ENCODE results near the gene MYH6.
"Not testable (repeated sequence)": the region's sequence is repeated elsewhere in the genome, so short reads cannot be mapped to it uniquely, and the experiment has no call there.

MYH6 gene

DNA sequence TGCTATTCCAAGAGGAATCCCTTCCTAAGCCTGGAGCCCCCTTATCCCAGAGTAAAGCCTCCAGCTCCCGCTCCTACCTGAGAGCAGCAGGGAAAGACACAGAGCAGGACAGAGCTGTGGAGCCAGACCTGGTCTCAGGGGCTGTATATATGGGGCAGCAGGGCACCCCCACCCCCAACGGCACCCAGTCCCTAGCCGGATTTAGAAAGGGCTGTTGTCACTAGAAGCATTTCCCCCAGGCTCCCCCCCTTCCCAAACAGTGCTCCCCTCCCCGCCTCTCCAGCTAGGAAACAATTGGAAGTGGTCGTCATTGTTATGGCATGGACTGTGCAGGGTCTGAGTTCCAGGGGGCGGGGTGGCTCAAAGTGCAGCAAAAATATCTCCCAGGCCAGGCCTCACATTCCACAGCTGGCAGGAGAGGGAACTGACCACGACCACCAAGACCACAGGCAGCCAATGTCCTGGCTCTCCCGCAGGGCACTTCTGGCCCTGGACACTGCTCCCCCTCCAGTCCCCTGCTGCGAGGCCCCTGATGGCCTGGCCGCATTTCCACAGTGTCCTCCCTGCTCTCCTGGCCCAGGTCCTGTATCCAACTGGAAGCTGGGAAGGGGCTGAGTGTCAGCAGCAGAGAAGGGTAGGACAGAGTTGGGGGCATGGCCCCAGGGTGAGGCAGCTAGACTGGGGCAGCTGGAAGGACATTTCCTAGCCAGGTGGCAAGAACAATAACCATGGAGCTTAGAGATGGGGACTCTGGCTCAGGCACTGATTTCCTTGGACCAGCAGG lies 27.7 kb upstream of the MYH6 start, which contains the start of gene MYH7:
Gene MYH7 (minus strand): TSS at position 118 of the 784 bp plus-strand sequence. CDS start 1,928 bp downstream, outside the sequence.
- no peak for DNase-seq (ENCODE audit: low spot score)

DNA sequence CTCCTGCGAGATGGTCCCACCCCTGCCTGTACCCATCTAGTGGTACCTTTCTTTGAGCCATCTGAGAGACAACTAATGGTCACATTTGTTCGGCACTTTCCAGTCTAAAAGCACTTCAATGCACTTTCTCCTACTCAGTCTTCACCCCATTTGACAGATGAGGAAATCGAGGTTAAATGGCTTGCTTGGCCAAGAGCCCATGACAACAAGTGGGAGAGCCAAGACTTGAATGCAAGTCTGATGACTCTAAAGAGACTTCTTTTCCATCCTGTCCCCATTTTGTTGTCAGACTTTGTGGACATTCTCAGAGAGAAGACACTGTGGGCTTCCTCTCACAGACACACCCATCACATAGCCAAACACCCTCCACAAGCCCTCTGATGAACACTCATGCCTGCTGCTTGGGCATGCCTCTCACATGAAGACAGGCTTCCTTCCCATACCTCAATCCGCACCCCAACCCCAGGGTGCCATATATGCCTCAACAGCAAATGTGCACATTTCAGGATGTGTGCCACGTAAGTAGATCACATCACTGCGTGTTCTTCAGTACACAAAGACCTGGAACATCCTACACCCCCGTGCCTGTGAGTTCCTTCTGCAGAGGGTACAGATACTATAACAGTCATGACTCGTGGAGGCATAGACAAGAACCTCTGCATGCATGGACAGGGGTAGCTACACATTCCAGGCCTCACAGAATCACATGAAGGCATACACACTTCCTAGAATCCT lies 26.6 kb upstream of the MYH6 start:
- DNase-seq (ENCODE audit: low spot score), result no peak

DNA sequence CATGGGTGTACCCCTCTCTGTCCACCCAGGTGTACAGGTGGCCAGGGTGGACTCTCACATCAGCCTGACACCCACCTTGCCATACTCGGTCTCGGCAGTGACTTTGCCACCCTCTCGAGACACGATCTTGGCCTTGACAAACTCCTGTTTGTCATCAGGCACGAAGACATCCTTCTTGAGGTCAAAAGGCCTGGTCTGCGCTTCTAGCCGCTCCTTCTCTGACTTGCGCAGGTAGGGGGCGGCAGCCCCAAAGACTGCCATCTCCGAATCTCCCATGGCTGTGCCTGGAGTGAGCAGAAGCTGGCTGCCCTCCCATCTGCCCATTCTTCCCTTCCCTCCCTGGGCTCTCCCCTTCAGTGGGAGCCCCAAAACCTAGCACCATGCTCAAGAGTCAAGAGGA lies 25.4 kb upstream of the MYH6 start:
- DNase-seq (ENCODE audit: low spot score), result no peak

DNA sequence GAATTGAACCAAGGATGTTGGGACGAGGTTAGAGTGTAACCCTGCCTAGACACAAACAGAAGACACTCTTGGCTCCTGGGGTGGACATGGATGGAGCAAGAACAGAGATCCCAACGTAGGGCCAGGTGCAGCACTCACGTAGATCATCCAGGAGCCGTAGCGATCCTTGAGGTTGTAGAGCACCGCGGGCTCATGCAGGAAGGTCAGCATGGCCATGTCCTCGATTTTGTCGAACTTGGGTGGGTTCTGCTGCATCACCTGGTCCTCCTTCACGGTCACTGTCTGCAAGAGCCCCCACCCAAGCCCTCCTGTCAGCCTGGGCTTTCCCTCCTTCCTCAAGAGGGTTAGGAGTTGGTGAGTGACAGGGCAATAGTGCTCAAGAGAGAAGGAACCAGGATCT lies 24.9 kb upstream of the MYH6 start:
- no peak for DNase-seq (ENCODE audit: low spot score)

DNA sequence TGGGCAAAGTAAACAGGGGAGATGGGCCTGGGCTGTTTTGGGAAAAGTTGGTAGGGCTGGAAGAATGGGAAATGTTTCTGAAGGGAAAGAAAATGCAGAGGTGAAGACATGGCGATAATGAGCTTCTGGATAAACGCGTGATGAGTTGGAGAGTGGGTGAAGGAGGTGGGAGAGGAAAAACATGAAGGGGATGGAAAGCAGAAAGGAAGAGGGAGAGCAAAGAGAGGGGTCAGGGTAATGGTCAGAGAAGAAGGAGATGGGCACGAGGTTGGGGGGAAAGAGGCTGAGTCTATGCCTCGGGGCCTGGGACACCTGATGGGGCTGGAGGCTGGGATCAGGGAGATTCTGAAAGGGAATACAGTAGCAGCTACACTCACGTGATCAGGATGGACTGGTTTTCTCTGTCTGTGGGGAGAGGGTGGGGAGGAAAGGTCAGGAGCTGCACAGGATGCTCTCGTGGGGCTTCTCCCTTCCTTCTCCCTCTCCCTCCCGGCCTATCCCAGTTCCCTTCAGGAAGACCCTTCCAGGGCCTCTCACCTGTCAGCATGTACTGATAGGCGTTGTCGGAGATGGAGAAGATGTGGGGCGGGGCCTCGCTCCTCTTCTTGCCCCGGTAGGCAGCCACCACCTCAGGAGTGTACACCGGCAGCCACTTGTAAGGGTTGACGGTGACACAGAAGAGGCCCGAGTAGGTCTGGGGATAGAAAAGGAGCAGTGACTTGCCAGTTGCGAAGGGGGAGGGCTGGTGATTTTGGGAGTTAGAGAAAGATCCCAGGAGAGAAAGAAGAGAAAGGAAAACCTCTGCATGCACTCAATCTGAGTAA lies 24.2 kb upstream of the MYH6 start:
- no peak for DNase-seq (ENCODE audit: low spot score)

DNA sequence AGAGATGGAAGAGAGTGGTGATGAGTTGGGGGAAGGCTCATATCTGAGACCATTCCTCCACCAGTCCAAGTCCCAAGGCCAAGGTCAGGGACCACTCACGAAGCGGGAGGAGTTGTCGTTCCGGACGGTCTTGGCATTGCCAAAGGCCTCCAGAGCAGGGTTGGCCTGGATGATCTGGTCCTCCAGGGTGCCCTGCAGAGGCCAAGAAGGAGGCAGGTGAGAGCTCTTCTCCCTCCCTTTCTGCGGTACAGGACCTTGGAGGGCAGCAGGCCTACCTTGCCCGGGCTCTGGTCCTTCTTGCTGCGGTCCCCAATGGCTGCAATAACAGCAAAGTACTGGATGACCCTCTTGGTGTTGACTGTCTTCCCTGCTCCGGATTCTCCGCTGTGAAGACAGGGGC lies 23.4 kb upstream of the MYH6 start:
- DNase-seq (ENCODE audit: low spot score), result no peak

DNA sequence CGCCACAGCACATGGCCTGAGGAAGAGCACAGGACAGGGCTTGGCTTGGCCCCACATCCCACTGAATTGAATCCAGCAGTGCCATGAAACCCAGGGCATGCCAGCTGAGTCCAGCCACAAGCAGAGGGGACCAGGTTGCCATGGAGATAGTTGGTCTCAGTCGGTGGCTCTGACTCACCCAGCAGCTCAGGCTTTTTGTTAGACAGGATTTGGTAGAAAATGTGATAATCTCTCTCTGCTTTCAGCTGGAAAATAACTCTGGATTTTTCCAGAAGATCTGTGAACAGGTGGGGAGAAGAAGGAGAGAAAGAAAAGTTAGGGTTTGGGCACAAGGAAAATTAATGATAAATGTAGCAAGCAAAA lies 22.6 kb upstream of the MYH6 start:
- no peak for DNase-seq (ENCODE audit: low spot score)

DNA sequence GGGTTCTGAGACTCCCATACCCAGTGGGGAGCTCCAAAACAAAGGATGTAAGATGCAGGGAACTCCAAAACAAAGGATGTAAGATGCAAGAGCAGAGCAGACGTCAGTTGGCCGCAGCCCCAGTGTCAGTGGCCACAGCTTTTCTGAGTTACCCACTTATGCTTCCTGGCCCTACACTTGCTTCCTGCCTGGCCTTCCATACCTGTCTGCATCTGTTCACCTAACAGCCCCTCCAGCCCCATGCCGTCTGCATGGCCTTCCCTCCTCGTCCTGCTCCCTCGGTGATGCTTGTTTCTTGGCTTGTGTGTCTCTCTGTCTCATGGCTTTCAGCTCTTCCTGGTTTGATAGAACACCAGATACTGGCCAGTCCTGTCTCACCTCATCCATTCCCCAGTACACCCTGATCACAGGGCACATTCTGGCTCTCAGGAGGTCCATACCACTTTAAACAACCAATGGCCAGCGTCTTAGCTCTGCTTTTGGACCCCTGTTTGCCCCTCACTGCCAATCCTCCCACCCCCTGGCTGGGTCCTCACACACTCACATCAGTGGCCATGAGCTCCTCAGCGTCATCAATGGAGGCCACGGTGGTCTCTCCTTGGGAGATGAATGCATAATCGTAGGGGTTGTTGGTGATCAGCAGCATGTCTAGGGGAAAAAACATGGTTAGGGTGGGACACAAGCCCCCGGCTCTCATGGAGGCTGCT lies 22.1 kb upstream of the MYH6 start:
- DNase-seq (ENCODE audit: low spot score), result no peak

DNA sequence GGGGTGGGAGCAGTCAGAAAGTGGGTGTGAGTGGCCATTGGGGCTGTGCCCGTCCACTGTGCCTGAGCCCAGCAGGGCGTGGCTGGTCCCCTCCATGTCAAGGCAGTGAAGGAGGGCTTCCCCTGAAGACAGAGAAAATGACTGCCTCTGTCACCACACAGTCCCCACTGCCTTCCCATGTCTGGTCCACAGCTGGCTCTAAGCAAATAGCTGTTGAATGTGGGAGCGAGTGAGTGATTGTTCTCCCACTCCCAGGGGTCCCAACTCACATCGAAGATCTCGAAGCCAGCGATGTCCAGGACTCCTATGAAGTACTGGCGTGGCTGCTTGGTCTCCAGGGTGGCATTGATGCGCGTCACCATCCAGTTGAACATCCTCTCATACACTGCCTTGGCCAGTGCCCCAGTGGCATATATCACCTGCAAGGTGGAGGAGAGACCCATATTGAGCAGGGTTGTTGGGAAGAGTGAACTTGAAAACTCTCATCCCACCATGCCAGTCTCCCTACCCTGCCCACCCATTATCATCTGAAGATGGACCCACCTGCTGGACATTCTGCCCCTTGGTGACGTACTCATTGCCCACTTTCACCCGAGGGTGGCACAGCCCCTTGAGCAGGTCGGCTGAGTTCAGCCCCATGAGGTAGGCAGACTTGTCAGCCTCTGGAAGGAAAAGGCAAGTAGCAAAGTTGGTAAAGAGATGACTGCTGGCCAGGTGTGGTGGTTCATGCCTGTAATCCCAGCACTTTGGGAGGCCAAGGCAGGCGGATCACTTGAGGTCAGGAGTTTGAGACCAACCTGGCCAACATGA lies 20.8 kb upstream of the MYH6 start:
- no peak for DNase-seq (ENCODE audit: low spot score)

DNA sequence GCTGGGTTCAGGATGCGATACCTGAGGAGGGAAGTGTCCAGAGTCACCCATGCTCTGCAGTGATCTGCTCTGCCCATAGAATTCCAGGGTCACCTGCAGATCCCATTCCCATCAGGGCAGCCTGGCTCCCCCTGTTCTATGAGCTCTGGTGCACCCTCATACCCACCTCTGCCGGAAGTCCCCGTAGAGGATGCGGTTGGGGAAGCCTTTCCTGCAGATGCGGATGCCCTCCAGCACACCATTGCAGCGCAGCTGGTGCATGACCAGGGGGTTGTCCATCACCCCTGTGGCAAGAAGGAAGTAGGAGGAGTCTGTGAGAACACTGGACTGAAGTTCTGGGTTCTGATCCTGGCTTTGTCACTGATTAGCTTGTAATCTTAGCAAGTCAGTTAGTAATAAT lies 17.7 kb upstream of the MYH6 start:
- not testable (repeated sequence) for DNase-seq (ENCODE audit: low spot score)

DNA sequence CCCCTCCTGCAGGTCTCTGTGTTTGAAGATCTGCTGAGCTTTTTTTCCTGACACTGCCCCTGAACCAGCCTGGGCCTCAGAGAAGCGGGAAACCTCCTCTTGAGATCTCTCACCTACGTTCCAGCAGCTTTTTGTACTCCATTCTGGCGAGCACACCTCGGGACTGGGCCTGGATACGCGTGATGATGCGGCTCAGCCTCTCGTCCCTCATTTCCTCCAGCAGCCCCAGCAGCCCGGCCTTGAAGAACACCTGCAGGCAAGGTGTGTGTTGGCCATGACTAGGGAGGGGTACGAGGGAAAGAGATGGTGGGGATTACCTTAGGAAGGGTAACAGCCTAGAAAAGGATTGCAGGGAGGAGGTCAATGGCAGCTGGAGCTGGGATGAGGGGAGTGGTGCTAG lies 17.1 kb upstream of the MYH6 start:
- DNase-seq (ENCODE audit: low spot score), result no peak

DNA sequence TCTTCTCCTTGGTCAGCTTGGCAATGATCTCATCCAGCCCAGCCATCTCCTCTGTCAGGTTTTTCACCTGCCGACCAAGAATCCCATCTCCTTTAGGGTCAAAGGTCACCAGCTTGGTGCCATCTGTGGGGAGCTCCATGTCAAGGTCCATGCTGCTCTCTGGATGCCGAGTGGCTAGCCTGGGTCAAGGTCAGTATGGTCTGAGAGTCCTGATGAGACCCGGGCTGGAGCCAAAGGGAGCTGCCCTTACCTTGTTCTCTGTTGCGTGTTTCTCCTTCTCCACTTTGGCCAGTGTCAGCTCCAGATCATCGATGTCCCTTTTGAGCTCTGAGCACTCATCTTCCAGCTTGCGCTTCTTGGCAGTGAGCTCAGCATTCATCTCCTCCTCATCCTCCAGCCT lies 15.6 kb upstream of the MYH6 start:
- DNase-seq (ENCODE audit: low spot score), result no peak

DNA sequence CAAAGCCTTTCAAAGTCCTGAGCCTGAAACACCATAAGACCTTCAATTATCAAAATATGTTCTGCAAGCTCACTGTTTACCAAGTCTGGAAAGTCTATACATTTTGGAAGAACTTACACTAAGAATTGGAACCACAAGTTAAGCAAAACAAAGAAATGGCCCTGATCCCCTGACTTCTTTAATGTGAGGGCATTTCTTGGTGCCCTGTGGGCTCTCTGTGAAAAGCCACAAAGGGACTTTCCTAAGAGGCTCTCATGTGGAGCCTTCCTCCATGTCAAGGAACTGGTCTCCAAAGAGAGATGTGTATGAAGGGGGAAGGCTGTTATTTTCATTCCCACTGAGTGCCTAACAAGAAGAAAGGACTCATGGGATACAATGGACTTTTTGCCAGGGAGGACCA lies 13.5 kb upstream of the MYH6 start:
- DNase-seq (ENCODE audit: low spot score), result no peak

DNA sequence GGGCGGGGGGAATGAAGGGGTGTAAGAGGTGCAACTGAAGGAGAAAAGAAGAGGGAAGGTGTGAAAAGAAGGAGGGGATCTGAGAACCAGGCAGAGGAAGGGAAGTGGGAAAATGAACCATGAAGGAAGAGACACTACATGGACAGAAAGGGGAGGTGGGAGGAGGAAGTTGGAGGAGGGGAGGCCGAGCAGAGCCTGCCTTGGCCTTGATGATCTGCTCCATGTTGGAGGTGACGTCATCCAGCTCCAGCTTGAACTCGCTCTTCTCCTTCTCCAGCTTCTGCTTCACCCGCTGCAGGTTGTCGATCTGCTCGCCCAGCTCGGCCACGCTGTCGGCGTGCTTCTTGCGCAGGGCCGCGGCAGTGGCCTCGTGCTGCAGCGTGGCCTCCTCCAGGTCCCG lies 11.6 kb upstream of the MYH6 start:
- not testable (repeated sequence) for DNase-seq (ENCODE audit: low spot score)

DNA sequence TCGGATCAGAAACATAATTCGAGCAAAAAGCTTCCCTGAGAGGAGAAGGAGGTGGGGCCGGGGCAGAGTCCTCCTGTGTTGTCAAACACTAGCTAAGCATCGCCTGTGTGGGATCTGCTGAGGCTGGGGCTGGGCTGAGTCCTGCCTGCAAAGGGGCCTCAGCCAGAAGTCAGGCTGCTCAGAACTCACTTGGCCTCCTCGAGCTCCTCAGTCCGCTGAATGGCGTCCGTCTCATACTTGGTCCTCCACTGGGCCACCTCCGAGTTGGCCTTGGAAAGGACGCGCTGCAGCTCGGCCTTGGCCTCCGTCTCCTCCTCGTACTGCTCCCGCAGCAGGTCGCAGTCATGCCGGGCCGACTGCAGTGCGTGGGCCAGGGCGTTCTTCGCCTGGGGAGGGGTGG lies 9.9 kb upstream of the MYH6 start:
- no peak for DNase-seq (ENCODE audit: low spot score)

DNA sequence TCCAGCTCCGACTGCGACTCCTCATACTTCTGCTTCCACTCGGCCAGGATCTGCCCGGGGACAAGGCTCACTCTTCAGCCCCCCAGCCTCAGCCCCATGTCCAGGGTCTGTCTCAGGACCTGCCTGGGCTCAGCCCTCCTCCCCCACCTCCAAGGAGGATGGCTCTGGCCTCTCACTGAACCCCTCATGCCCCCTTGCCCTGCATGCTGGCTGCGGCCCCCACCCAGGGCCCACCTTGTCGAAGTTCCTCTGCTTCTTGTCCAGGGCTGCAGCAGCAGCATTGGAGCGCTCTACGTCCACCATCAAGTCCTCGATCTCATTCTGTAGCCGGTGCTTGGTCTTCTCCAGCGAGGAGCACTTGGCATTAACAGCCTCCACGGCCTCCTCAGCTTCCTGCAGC lies 9.2 kb upstream of the MYH6 start:
- DNase-seq (ENCODE audit: low spot score), result not testable (repeated sequence)

DNA sequence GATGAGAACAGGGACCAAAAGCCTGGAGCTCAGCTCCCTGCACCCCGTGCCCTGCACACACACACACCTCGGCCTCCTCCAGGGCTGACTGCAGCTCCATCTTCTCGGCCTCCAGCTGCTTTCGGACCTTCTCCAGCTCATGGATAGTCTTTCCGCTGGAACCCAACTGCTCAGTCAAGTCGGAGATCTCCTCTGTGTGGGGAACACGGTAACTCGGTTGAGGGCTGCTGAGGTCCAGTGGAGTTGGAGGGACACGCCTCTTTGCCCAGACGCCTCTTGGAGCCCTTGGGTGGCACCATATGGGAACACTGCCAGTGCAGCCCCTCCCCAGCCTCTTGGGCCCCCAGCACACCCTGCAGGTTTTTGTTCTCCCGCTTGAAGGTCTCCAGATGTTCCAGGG lies 8.7 kb upstream of the MYH6 start:
- no peak for DNase-seq (ENCODE audit: low spot score)

DNA sequence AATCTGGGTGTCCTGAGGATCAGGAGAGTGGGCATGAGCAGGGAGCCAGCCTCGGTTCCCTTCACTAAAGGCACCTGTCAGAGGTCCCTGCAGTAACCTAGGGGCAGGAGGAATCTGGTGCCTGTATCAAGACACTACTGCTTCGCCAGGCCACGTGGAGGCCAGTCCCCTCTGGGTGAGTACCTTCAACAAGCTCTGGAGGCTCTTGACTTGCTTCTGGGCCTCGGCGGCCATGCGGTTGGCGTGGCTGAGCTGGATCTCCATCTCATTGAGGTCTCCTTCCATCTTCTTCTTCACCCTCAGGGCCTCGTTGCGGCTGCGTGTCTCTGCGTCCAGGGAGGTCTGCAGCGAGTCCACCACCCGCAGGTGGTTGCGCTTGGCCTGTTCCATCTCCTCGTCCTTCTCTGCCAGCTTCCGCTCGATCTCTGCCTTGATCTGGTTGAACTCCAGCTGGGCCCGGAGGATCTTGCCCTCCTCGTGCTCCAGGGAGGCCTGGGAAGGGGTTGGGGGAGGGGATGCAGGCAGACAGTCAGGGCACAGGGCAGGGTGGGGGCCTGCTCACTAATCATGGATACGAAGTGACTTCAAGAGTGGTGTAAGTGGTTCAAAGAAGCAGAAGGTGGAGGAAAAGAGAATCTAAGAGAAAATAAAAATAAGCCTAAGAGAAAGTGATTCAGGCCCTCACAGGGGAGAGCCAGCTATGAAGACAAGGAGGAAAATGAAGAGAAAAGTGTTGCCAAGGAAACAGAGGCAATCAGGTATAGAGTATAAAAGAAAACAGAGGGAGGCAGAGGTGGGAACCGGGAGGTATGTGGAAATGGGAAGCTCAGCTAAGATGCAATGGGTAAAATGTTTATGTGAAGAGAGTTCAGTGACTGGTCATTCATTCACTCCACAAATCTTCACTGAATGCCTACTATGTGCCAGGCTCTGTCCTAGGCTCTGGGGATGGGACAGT lies 8.0 kb upstream of the MYH6 start:
- no peak for DNase-seq (ENCODE audit: low spot score)

DNA sequence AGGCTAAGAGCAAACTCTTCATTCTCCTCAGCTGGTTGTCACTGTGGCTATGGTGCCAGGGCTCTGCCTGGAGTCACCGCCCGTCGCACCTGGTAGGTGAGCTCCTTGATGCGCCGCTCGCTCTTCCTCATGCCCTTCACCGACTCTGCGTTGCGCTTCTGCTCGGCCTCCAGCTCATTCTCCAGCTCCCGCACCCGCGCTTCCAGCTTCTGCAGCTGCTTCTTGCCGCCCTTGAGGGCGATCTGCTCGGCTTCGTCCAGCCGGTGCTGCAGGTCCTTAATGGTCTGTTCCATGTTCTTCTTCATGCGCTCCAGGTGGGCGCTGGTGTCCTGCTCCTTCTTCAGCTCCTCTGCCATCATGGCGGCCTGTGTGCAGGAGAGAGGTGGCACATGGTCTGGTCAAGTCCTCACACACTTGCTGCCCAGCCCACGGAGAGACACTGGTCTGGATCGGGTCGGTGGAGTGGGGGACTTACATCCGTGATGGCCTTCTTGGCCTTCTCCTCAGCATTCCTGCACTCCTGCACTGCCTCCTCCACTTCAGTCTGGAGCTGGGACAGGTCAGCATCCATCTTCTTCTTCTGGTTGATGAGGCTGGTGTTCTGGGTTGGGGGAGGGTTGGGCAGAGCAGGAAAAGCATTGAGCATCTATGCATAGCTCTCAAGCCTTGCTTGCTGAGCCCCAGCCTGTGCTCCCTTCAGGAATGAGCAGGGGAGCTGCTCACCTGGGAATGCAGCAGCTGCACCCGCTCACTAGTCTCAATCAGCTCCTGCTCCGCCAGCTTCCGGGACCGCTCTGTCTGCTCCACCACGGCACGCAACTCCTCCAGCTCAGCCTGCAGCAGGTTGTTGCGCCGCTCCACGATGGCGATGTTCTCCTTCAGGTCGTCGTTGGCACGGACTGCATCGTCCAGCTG lies 7.1 kb upstream of the MYH6 start:
- DNase-seq (ENCODE audit: low spot score), result no peak

Measured in HuH-7.5 (cell line).